Measurements from ENCODE around the gene FSIP1.

Gene FSIP1

GRCh38 chr15:39629906-39630305 is 152.7 kb downstream of the FSIP1 start:
- H3K4me3 ChIP-seq (ENCODE audit: low read depth, low read length): no peak overlapping the region
- peak; percentile 92 for DNase-seq (ENCODE audit: low read depth)

GRCh38 chr15:39629371-39629770 is 153.3 kb downstream of the FSIP1 start:
- H3K4me3 ChIP-seq (ENCODE audit: low read depth, low read length): no peak overlapping the region
- TF ChIP-seq CTCF (IDR thresholded peaks at IDR 0.05; ENCODE audit: control insufficient read depth, extremely low read depth, insufficient read depth): no peak
- DNase-seq (ENCODE audit: low read depth): no peak

More at GRCh38 chr15:39629906-39630305, 152.7 kb downstream of the FSIP1 start:
- TF ChIP-seq CTCF (IDR thresholded peaks at IDR 0.05; ENCODE audit: control insufficient read depth, extremely low read depth, insufficient read depth): no peak

- H3K4me3 ChIP-seq (ENCODE audit: low read depth, low read length): no peak overlapping the region
- no peak for DNase-seq (ENCODE audit: low read depth)
- TF ChIP-seq CTCF (IDR thresholded peaks at IDR 0.05; ENCODE audit: control insufficient read depth, extremely low read depth, insufficient read depth): no peak
These were observed 153.9 kb downstream of the FSIP1 start for GRCh38 chr15:39628546-39629257.

GRCh38 chr15:39628144-39628508 is 154.5 kb downstream of the FSIP1 start:
- H3K4me3 ChIP-seq (ENCODE audit: low read depth, low read length): no peak overlapping the region
- peak; percentile 18; the same call in 1 of the 2 replicates for TF ChIP-seq CTCF (IDR thresholded peaks at IDR 0.05; ENCODE audit: control insufficient read depth, extremely low read depth, insufficient read depth)
- DNase-seq (ENCODE audit: low read depth): no peak

- H3K4me3 ChIP-seq (ENCODE audit: low read depth, low read length): no peak overlapping the region
- DNase-seq (ENCODE audit: low read depth): no peak
- TF ChIP-seq CTCF (IDR thresholded peaks at IDR 0.05; ENCODE audit: control insufficient read depth, extremely low read depth, insufficient read depth): no peak
These were observed 155.0 kb downstream of the FSIP1 start for GRCh38 chr15:39627451-39628143.

GRCh38 chr15:39625856-39626255 is 156.8 kb downstream of the FSIP1 start:
- no peak overlapping the region for H3K4me3 ChIP-seq (ENCODE audit: low read depth, low read length)
- no peak for TF ChIP-seq CTCF (IDR thresholded peaks at IDR 0.05; ENCODE audit: control insufficient read depth, extremely low read depth, insufficient read depth)
- no peak for DNase-seq (ENCODE audit: low read depth)

Measured in LNCaP clone FGC (cell line).